K562 (cell line): Measurements from ENCODE around the gene NECTIN4. TPM values are rescaled to one million over a fixed set of nuclear protein-coding genes. Genes with fewer than 3 reads are reported as not detected.

Experiments used
- ARID4B ChIP-seq: sonication (generic); formaldehyde crosslinking; IDR thresholded peaks from 2 replicates; pipeline ENCODE4 v1.8.0; 2022; ENCODE audit warnings: mild to moderate bottlenecking, missing genetic modification reagents
- CHD1 ChIP-seq: fragments of 200-600 bp; sonication (generic); IDR thresholded peaks from one replicate; pipeline ENCODE4 v1.6.1; 2012; ENCODE audit warnings: mild to moderate bottlenecking, moderate library complexity, low read length, inconsistent platforms
- CREB3L1 ChIP-seq: fragments of 450-650 bp; IDR thresholded peaks from 2 replicates; pipeline ENCODE4 v1.6.1; 2014; ENCODE audit warnings: low read depth, mild to moderate bottlenecking, moderate library complexity, borderline replicate concordance
- EHMT2 ChIP-seq: fragments of 450-650 bp; IDR thresholded peaks from 2 replicates; pipeline ENCODE4 v1.6.1; 2018; ENCODE audit warnings: antibody characterized with exemption
- JUNB ChIP-seq: fragments of 450-650 bp; formaldehyde crosslinking; conservative IDR thresholded peaks from 2 replicates; pipeline ENCODE4 v1.4.0; 2020; ENCODE audit warnings: mild to moderate bottlenecking
- MITF ChIP-seq: IDR thresholded peaks from 2 replicates; pipeline ENCODE4 v1.6.1; 2014; ENCODE audit warnings: antibody characterized with exemption
- PHF21A ChIP-seq: fragments of 450-650 bp; IDR thresholded peaks from 2 replicates; pipeline ENCODE4 v1.6.1; 2017; ENCODE audit warnings: low read depth, borderline replicate concordance
- POLR2AphosphoS2 ChIP-seq: IDR thresholded peaks from 2 replicates; pipeline ENCODE4 v1.6.1; 2012; ENCODE audit warnings: low read length, improper control_type of control experiment
- SOX6 ChIP-seq: fragments of 450-650 bp; IDR thresholded peaks from 2 replicates; pipeline ENCODE4 v1.6.1; 2014; ENCODE audit warnings: mild to moderate bottlenecking
- TFAM ChIP-seq: fragments of 250-450 bp; sonication (Bioruptor Pico); conservative IDR thresholded peaks from 2 replicates; pipeline ENCODE4 v1.5.0; 2021; ENCODE audit warnings: mild to moderate bottlenecking, moderate library complexity
- TRIM24 ChIP-seq, 2 experiments: fragments of 450-650 bp; IDR thresholded peaks; 2 replicates each; pipeline ENCODE4 v1.6.1; 2016
- TRIM25 ChIP-seq: fragments of 450-650 bp; IDR thresholded peaks from 2 replicates; pipeline ENCODE4 v1.7.0; 2016; ENCODE audit warnings: borderline replicate concordance
- ZBTB8A ChIP-seq: fragments of 450-650 bp; IDR thresholded peaks from 2 replicates; pipeline ENCODE4 v1.6.1; 2018; ENCODE audit warnings: mild to moderate bottlenecking, moderate library complexity; ENCODE audit not compliant: partially characterized antibody
- ZNF592 ChIP-seq: fragments of 450-650 bp; IDR thresholded peaks from 2 replicates; pipeline ENCODE4 v1.6.1; 2017; ENCODE audit warnings: antibody characterized with exemption, mild to moderate bottlenecking
- polyA plus RNA-seq, 8 experiments: library from polyadenylated mRNA; depleted of rRNA in 4 of 8; stranded (reverse) in 5 of 8; unstranded in 3 of 8; fragments of >200 nt; fragmentation: Nextera tagmentation in 2 of 8; fragmentation: Illumina TruSeq in 1 of 8; extraction: Ambion mirVana in 2 of 8; extraction: Trizol in 1 of 8; gene quantifications; 2 replicates each; pipeline versions ENCODE4 v1.2.1 to v1.2.3, GENCODE V29; 2011 to 2014; ENCODE audit warnings: inconsistent platforms in 1 of 8, missing spikeins in 1 of 8
- total RNA-seq, 7 experiments: library from RNA; depleted of rRNA in 6 of 7; stranded (reverse); fragments of >200 nt in 6 of 7; fragmentation: Illumina TruSeq in 2 of 7; extraction: Trizol in 2 of 7; gene quantifications; 2 replicates each; pipeline versions ENCODE4 v1.2.1 to v1.2.3, GENCODE V29; 2011 to 2021; ENCODE audit warnings: low replicate concordance in 1 of 7

The NECTIN4 gene
- total and polyA plus RNA-seq, 9 of the 15 experiments (the other 6 are each of a cell fraction or from before 2014, with no cell fraction given) = 0.01 to 0.09 TPM; not detected in 7

GRCh38 chr1:161033751-161034150 is 55.6 kb downstream of the NECTIN4 start (continued):
- TF ChIP-seq ZNF592 (no peak), EHMT2 (no peak), ZBTB8A (no peak), TRIM25 (no peak), JUNB (CRISPR knock-in tag) (no peak), PHF21A (no peak), CHD1 (no peak), ARID4B (no peak), POLR2AphosphoS2 (no peak), CREB3L1 (no peak), TFAM (no peak), MITF (no peak), TRIM24 (IDR thresholded peaks at IDR 0.05) (peak; percentile 66 to 67), SOX6 (no peak)
